Measurements from ENCODE around the gene MAN2B2.

The MAN2B2 gene

DNA sequence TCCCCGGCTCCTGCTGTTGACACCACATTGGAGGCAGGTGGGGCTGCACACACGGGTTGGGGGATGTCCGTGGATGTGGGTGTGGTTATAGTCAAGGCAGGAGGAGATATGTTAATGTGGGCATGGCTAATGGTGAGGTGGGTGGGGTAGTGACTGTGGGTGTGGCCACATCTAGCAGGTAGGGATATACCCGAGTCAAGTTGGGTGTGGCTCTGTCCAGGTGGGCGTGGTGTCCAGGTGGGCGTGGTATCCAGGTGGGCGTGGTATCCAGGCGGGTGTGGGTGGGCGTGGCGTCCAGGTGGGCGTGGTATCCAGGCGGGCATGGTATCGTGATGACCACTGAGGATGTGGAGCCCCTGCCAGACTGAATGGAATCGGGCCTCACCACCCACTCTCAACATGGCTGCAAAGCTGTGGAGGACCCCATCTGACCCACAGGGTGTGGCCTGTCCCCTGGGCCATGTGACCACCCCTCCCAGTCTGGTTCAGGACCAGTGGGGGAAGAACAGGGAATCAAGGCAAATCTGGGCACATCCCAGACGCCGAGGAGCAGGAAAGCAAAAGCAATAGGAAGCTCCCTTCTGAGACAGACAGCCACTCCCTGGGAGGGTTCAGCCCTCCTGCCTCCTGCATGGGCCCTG is 21.0 kb downstream of the MAN2B2 start:
- no peak for FAIRE-seq

DNA sequence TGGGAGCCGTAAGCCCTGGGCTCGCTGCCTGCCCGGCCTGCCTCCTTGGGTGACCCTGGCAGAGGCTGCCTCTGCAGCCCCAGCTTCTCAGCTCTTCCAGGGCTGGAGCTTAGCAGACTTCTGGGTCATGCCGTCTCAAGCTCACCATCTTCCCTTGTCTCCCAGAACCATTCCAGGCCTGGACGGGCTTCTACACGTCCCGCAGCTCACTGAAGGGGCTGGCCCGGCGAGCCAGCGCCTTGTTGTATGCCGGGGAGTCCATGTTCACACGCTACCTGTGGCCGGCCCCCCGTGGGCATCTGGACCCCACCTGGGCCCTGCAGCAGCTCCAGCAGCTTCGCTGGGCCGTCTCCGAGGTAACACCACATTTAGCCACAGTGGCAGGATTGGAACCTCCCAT is 22.0 kb downstream of the MAN2B2 start:
- FAIRE-seq = no peak

DNA sequence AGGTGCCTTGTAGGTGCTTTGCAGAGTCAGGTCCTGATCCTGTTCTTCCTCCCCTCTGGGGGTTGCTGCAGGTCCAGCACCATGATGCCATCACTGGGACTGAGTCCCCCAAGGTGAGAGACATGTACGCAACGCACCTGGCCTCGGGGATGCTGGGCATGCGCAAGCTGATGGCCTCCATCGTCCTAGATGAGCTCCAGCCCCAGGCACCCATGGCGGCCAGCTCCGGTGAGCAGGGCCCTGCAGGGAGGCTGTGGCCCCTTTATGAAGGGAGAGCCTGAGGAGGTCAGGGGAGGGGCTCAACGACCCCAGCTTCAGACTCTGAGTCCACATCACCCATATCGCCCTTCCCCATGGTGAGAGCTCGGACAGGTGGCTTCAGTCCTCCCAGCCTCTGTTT is 23.1 kb downstream of the MAN2B2 start:
- FAIRE-seq = no peak

DNA sequence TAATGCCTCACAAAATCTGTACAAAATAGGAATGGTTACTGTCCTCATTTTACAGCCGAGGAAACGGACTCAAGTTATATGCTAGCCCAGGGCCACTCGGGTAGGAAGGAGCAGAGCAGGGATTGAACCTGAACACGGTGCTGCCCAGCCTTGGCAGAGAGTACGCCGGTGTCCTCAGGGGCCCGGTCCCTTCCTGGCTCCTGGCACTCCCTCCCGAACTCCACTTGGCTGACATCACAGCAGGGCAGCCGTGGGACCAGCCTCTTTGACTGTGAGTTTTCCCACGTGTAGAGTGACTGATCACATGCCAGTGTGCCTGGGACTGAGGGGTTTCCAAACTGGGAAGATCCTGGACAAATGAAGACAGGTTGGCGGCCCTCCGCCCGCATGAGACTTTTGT is 23.7 kb downstream of the MAN2B2 start:
- no peak for FAIRE-seq

DNA sequence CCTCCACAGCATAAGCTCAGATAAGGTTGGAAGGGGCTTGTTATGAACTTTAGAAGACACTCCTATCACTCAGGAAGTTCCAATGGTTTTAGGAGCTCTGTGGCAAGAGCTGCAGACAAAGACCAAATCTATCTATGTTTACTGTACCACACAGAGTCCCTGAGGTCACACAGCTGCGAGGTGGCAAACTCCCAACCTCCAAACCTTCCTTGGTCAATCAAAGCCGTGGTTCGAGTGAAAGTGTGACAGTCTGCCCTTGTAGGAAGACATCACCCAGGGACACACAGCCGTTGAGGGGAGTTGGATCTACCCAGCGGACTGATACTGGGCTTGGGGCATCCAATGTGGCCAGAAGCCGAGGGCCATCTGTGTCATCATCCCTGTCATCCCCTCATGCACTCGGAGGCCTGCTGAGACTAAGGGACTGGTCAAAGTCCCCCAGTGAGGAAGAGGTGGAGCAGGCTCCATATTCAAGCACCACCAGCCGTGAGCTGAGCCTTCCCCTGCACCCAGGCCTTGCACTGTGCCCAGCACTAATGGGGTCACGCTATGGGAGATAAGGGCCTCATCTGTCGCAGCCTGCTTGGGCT is 26.8 kb downstream of the MAN2B2 start:
- FAIRE-seq = no peak

DNA sequence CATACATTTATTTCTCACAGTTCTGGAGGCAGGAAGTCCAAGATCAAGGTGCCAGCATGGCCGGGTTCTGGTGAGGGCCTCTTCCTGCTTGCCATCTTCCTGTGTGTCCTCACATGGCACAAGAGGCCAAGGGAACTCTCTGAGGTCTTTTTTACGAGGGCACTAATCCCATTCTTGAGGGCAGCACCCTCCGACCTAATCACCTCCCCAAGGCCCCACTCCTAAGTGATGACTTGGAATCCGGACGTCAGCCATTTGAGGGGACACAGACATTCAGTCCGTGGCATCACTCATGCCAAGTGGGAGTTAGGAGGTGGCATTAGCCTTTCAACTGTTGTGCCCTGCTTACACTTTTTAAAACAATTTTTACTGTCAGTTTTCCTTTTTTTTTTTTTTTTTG is 27.3 kb downstream of the MAN2B2 start:
- FAIRE-seq = no peak

DNA sequence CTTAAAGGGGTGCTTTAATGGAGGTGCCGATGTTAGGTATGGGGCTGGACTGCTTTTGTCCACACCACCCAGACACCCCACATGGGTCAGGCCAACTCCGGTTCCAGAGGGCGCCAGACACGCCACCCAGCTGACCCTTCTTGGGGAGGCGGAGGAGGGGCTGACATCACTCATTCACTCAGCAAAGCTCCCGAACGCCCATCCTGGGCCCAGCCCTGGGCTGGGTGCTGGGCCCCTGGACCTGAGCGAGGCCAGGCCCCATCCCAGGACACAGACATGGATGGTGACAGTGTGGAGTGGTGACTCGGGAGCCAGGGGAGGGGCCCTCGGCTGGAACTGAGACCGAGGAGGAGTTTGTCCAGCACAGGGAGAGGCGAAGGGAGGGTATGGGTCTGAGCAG is 28.1 kb downstream of the MAN2B2 start:
- no peak for FAIRE-seq

DNA sequence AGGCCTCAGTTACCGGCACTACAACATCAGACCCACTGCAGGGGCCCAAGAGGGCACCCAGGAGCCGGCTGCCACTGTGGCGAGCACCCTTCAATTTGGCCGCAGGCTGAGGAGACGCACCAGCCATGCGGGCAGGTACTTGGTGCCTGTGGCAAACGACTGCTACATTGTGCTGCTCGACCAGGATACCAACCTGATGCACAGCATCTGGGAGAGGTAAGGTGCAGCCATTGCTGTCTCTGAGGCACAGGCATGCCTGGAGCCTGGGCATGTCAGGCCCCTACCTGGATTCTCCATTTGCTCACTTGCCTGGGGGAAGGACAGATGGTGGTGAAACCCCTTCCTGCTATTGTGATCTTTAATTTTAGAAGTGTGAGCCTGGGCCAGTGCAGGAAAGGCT is 30.1 kb downstream of the MAN2B2 start:
- no peak for FAIRE-seq

DNA sequence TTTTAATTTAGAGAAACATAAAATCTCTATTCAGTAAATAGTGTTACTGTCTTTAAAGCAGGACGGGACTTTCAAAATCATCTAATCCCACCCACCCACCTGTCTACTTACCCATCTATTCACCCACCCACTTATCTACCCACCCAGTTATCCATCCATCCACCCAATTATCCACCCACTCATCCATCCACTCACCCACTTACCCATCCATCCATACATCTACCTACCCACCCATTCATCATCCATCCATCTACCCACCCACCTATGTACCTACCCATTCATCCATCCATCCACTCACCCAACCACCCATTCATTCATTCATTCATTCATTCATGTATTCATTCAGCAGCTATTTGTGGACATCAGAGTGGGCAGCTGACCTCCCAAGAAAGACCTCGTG is 30.6 kb downstream of the MAN2B2 start:
- FAIRE-seq = no peak

DNA sequence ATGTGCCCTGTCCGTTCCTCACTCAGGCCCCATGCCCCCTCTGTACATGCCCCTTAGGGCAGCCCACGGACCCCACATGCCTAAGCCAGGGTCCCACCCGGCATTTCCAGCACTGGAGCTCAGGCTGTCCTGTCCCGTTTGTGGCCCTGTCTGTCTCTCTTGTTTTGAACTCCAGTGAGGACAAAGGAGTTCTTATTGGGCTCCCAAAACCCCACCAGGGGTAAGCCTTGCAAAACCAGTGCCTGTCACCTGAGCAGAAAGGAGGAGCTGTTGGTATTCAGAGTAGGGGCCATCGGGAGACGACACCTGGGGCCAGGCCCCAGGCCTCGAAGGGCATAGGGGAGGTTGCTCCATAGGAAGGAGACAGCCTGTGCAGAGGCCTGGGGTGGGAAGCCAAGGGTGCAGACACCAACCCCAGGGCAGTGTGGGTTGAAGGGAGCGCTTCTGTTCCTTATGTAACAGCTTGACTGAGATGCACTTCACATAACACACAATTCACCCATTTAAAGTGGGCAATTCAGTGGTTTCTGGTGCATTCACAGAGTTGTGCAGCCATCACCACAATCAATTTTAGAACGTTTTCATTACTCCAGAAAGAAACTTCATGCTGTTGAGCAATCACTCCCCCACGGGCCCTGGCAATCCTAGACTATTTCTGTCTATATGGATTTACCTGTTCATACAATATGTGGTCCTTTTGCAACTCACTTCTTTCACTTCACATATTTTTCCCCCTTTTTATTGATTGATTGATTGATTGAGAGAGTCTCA is 31.7 kb downstream of the MAN2B2 start:
- FAIRE-seq = no peak

DNA sequence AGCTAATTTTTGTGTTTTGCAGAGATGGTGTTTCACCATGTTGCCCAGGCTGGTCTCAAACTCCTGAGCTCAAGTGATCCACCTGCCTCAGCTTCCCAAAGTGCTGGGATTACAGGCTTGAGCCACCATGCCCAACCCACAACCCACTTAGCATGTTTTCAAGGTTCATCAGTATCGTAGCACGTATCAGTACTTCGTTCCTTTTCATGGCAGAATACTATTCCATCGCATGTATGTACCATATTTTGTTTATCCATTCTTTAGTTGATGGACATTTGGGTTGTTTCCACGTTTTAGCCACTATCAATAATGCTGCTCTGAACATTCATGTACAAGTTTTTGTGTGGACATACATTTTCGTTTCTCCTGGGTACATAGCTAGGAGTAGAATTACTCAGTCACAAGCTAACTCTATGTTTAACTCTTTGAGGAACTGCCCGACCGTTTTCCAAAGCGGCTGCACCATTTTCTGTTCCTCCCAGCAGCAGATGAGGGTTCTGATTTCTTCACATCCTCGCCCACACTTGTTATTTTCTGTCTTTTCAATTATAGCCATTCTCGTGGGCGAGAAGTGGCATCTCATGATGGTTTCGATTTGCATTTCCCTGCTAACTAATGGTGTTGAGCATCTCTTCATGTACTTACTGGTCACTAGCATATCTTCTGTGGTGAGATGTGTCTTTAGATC is 32.5 kb downstream of the MAN2B2 start:
- FAIRE-seq = no peak

DNA sequence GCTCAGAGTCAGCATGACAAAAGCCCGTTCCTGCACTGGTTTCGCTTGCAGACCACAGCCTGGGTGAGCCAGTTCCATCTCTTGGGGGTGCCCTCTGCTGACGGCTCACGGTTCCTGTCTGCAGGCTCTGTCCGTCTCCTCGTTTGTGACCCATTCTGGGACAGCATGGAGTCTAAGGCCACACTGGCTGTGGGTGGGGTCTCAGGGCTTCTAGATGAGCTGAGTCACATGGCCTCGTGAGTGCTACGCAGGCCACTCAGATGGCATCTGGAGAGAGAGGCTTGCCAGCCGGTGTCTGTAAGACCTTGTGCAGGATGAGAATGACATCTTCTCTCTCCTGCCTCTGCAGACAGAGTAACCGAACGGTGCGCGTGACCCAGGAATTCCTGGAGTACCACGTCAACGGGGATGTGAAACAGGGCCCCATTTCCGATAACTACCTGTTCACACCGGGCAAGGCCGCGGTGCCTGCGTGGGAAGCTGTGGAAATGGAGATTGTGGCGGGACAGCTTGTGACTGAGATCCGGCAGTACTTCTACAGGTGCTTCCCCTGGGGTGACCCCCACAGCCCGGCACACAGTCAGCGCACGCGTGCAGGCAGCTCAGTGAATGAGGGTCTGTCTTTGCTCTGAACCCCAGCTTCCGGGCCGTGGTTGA is 33.9 kb downstream of the MAN2B2 start:
- no peak for FAIRE-seq

DNA sequence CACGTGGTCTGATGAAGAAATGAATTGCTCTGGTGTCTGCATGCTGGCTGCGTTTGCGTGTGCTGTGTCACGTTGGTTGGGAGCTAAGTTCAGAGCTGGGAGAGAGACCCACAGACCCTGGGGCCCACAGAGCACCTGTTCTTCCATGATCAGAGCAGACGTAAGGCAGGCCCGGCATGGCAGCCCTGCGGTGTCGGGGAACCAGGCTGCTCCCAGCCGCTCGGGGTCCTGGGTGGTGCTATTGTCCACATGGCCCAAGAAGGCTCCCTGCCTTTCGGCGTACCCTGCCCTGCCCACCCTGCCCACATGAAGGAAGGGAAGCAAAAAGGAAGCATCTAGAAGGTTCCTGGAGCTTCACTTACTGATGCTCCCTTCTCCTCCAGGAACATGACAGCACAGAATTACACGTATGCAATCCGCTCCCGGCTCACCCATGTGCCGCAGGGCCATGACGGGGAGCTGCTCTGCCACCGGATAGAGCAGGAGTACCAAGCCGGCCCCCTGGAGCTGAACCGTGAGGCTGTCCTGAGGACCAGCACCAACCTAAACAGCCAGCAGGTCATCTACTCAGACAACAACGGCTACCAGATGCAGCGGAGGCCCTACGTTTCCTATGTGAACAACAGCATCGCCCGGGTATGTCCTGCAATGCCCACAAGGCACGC is 34.6 kb downstream of the MAN2B2 start:
- no peak for FAIRE-seq

DNA sequence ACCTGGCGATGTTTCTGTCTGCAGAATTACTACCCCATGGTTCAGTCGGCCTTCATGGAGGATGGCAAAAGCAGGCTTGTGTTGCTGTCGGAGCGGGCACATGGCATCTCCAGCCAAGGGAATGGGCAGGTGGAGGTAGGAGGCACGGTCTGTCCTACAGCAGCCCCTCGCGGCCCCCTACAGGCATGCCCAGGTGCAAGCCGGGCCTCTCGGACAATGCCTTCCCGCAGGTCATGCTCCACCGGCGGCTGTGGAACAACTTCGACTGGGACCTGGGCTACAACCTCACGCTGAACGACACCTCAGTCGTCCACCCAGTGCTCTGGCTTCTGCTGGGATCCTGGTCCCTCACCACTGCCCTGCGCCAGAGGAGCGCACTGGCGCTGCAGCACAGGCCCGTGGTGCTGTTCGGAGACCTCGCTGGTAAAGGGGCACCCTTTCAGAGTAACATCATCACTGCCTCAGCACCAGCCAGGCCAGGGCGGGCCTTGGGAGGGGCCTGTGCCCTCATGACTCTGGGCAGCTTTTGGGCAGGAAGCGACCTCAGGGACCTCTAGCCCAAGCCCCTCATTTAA is 36.0 kb downstream of the MAN2B2 start:
- FAIRE-seq = no peak

DNA sequence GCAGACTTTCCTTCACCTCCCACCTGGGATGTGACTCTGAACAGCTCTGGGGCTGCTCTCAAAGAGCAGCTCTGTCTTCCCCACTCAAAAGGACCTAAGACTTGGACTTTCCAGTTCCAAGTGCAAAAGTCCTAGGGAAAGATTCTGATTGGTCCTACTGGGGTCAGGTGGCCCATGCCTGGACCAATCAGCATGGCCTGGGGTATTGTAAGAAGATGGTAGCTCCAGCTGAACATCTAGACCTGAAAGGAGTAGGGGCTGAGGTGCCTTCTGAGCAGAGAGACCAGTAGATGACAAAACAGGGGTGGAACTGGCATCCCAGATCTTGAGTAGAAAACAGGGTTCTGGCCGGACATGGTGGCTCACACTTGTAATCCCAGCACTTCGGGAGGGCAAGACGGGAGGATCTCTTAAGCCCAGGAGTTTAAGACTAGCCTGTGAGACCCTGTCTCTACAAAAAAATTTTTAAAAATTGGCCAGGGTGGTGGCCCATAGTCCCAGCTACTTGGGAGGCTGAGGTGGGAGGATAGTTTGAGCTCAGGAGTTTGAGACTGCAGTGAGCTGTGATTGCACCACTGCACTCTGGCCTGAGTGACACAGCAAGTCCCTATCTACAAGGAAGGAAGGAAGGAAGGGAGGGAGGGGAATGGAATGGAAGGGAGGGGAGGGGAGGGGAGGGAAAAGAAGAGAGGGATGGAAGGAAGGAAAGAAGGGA is 38.1 kb downstream of the MAN2B2 start:
- FAIRE-seq = no peak

DNA sequence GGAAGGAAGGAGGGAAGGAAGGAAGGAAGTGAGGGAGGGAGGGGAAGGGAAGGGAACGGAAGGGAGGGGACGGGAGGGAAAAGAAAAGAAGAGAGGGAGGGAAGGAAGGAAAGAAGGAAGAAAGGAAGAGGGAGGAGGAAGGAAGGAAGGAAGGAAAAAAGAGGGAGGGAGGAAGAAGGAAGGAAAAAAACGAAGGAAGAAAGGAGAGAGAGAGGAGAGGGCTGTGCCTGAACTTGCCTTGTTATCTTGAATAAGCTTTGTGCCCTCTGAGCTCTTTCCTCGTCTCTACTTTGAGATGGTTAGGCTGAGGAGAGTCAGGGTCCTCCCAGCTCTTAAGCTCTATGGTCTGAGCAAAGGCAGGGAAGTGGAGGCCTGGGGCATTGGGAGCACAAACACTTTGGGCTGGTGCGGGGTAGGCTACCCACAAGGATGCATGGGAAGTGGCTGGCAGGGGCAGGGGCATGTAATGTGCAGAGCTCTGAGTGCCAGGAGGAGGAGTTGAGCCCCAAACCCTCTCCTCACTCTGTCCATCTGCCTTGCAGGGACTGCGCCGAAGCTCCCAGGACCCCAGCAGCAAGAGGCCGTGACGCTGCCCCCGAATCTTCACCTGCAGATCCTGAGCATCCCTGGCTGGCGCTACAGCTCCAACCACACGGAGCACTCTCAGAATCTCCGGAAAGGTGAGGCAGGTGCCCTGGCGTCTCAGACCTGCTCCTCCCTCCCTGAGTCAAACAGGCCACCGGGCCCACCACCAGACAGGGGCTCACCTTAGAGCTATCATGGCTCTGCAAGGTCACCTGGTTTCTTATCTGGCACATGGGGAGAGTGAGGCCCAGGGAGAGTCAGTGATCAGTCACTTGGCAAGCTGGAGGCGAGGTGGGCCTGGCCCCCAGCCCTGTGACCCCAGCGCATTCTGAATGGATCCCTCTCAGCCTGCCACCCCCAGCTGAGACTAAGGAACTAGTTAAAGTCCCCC is 39.0 kb downstream of the MAN2B2 start:
- no peak for FAIRE-seq

DNA sequence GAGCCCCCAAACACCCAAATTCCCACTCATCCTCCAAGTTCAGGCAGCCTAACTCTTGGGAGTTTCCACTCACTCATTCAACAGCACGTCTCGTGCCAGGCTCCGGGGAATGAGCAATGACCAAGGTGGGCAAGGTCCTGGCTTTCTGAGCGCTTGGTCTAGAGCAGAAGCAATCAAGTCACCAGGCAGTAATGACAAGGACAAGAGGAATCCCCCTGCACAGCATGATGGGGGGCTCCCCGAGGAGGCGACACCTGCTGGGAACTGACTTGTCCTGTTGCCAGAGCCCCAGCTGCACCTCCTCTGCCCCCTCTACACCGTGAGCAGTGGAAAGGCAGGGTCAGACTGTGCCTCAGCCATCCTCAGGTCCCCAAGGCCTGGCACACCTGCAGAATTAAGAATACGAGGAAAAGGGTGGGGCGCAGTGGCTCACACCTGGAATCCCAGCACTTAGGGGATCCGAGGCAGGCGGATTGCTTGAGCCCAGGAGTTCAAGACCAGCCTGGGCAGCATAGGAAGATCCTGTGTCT is 39.8 kb downstream of the MAN2B2 start:
- no peak for FAIRE-seq

DNA sequence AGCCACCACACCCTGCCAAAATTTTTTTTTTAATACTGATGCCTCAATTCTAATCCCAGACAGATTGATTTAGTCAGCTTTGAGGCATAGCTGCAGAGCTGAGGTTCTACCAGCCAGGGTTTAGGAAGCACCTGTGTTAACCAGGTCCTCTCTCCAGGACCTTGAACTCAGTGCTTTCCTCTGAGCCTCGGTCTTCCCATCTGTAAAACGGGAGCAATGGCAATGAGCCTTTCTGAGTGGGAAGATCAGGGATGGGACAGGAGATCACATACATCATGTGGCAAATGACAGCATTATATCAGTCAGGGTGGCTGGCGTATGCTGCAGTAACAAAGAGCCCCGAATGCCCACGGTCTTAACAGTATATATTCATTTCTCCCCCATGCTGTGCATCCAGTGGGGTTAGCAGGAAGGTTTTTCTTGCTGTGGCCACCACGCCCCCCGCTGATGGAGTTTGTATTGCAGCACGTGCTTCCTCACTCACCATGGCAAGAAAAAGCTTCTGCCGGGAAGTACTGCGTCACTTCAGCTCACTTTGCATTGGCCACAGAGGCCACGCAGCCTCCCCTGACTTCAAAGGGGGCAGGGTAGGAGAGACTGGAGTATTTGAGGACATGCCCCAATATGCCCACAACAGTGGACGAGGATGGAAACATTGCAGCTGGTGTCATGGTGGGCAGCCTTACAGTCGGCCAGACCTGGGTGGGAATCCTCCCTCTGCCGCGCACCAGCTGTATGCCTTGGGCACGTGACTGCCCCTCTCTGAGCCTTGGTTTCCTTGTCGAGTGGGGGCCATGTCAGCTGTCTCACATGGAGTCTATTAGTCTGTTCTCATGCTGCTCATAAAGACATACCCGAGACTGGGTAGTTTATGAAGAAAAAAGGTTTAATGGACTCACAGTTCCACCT is 41.4 kb downstream of the MAN2B2 start:
- FAIRE-seq = no peak

DNA sequence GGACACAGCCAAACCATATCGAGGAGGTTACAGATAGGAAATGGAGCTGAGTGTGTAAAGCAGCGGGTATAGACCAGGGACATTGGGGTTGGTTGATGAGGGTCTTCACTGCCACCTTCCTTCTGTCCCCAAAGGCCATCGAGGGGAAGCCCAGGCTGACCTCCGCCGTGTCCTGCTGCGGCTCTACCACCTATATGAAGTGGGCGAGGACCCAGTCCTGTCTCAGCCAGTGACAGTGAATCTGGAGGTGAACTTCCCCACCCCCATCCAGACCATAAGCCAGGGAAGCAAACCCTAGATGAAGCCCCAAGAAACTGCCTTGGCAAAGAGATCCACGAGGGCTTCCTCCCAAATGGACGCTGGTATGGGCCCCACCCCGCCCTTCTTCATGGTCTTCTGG is 42.3 kb downstream of the MAN2B2 start:
- FAIRE-seq = no peak

All from G401.6 (cell line).